Natural killer cell treated with Interleukin-12 subunit alpha and Interleukin-12 subunit beta and Interleukin-15 and Interleukin-18, amount 100 ng/mL, for 72 hours (primary cell): ENCODE measurements around the gene BPGM. TPM values are rescaled to one million over a fixed set of nuclear protein-coding genes. Genes with fewer than 3 reads are reported as not detected.
"Not testable (repeated sequence)": the region's sequence is repeated elsewhere in the genome, so short reads cannot be mapped to it uniquely, and the experiment has no call there.

Experiments
- ATAC-seq, 2 donors: fragments of 150-1000 bp; cut with Tn5 transposase in 1 of 2; sonication (Bioruptor Pico), chemical (Tn5 transposase) in 1 of 2; 2 replicates each; pipeline ENCODE4 v1.10.0; 2021
- DNase-seq: peaks from one replicate; pipeline ENCODE4 v3.0.0; 2022; ENCODE audit warnings: low spot score
- H3K27ac Mint-ChIP-seq, 2 donors: 1 replicate in 1 of 2; 2 replicates in 1 of 2; pipeline ENCODE4 v1.8.0; 2022; ENCODE audit warnings: mixed read lengths in 2 of 2, mild to moderate bottlenecking in 1 of 2, moderate library complexity in 1 of 2
- H3K27me3 Mint-ChIP-seq, 2 donors: 1 replicate in 1 of 2; 2 replicates in 1 of 2; pipeline ENCODE4 v1.8.0; 2022; ENCODE audit warnings: mixed read lengths in 2 of 2
- H3K36me3 Mint-ChIP-seq: one replicate; pipeline ENCODE4 v1.8.0; 2022; ENCODE audit warnings: mixed read lengths
- H3K4me1 Mint-ChIP-seq, 2 donors: 1 replicate in 1 of 2; 2 replicates in 1 of 2; pipeline ENCODE4 v1.8.0; 2022; ENCODE audit warnings: low read depth in 2 of 2, mixed read lengths in 2 of 2, mild to moderate bottlenecking in 1 of 2
- H3K4me3 Mint-ChIP-seq: one replicate; pipeline ENCODE4 v1.8.0; 2022; ENCODE audit warnings: mixed read lengths
- H3K9me3 Mint-ChIP-seq: 2 replicates; pipeline ENCODE4 v1.8.0; 2022; ENCODE audit warnings: mixed read lengths
- total RNA-seq, 2 donors: library from RNA; stranded (reverse); gene quantifications; one replicate each; pipeline ENCODE4 v1.2.3, GENCODE V29; 2022

BPGM gene
- total RNA-seq, 2 donors from 2014 or later: 30.2 to 68.1 TPM

GRCh38 chr7:134686786-134687185 is 40.1 kb downstream of the BPGM start:
- no peaks in the 10 kb centered on the region for H3K36me3 Mint-ChIP-seq
- no peak for ATAC-seq
- no peak overlapping the region for H3K27ac Mint-ChIP-seq
- H3K27me3 Mint-ChIP-seq: peaks cover 10 to 21% of the 10 kb centered on the region in 2 donors
- peaks cover 0 to 6% of the 10 kb centered on the region in 2 donors for H3K4me1 Mint-ChIP-seq
- no peak overlapping the region for H3K4me3 Mint-ChIP-seq
- H3K9me3 Mint-ChIP-seq: no peaks in the 10 kb centered on the region
- DNase-seq: no peak

GRCh38 chr7:134689550-134689949 is 42.9 kb downstream of the BPGM start:
- H3K4me3 Mint-ChIP-seq, H3K9me3 Mint-ChIP-seq, H3K4me1 Mint-ChIP-seq, ATAC-seq, DNase-seq, H3K36me3 Mint-ChIP-seq: not testable (repeated sequence)
- Mint-ChIP-seq H3K27me3 (peaks cover 20 to 22% of the 10 kb centered on the region in 2 donors), H3K27ac (peak overlapping the region in 1 of 2 donors; percentile 39)

GRCh38 chr7:134690016-134690415 is 43.4 kb downstream of the BPGM start:
- Mint-ChIP-seq H3K27ac (peak overlapping the region in 1 of 2 donors; percentile 39), H3K4me3 (no peak overlapping the region)
- no peak for DNase-seq

GRCh38 chr7:134690614-134691504 is 44.2 kb downstream of the BPGM start:
- Mint-ChIP-seq H3K27me3 (peaks cover 20 to 22% of the 10 kb centered on the region in 2 donors), H3K4me1 (peaks cover 0 to 9% of the 10 kb centered on the region in 2 donors), H3K27ac (peak overlapping the region in 1 of 2 donors; percentile 74), H3K9me3 (no peaks in the 10 kb centered on the region), H3K36me3 (no peaks in the 10 kb centered on the region), H3K4me3 (no peak overlapping the region)
- no peak for DNase-seq
- no peak for ATAC-seq

More at GRCh38 chr7:134690016-134690415, 43.4 kb downstream of the BPGM start:
- Mint-ChIP-seq H3K4me1 (peaks cover 0 to 9% of the 10 kb centered on the region in 2 donors), H3K36me3 (no peaks in the 10 kb centered on the region), H3K27me3 (peaks cover 20 to 22% of the 10 kb centered on the region in 2 donors), H3K9me3 (no peaks in the 10 kb centered on the region)
- no peak for ATAC-seq

GRCh38 chr7:134691546-134692343 is 45.1 kb downstream of the BPGM start:
- Mint-ChIP-seq H3K36me3 (no peaks in the 10 kb centered on the region), H3K4me1 (peaks cover 0 to 9% of the 10 kb centered on the region in 2 donors), H3K27me3 (peaks cover 20 to 22% of the 10 kb centered on the region in 2 donors), H3K4me3 (no peak overlapping the region), H3K27ac (peak overlapping the region in 1 of 2 donors; percentile 74), H3K9me3 (no peaks in the 10 kb centered on the region)
- ATAC-seq (no peak), DNase-seq (no peak)

- Mint-ChIP-seq H3K27ac (peak overlapping the region in 1 of 2 donors; percentile 74), H3K36me3 (no peaks in the 10 kb centered on the region), H3K27me3 (peaks cover 20% of the 10 kb centered on the region in 2 donors), H3K4me1 (peaks cover 0 to 9% of the 10 kb centered on the region in 2 donors), H3K4me3 (no peak overlapping the region), H3K9me3 (no peaks in the 10 kb centered on the region)
- ATAC-seq (no peak), DNase-seq (no peak)
These were observed 45.7 kb downstream of the BPGM start for GRCh38 chr7:134692344-134692705.

GRCh38 chr7:134693256-134693655 is 46.6 kb downstream of the BPGM start:
- H3K4me3 Mint-ChIP-seq: no peak overlapping the region
- H3K27me3 Mint-ChIP-seq: peaks cover 15 to 20% of the 10 kb centered on the region in 2 donors
- peaks cover 0 to 9% of the 10 kb centered on the region in 2 donors for H3K4me1 Mint-ChIP-seq
- no peaks in the 10 kb centered on the region for H3K9me3 Mint-ChIP-seq
- DNase-seq: no peak
- no peaks in the 10 kb centered on the region for H3K36me3 Mint-ChIP-seq
- H3K27ac Mint-ChIP-seq: no peak overlapping the region
- ATAC-seq: peak in 1 of 2 donors; percentile 77

- Mint-ChIP-seq H3K36me3 (no peaks in the 10 kb centered on the region), H3K4me3 (no peak overlapping the region), H3K9me3 (no peaks in the 10 kb centered on the region), H3K4me1 (peaks cover 0 to 9% of the 10 kb centered on the region in 2 donors), H3K27ac (no peak overlapping the region), H3K27me3 (peaks cover 12 to 20% of the 10 kb centered on the region in 2 donors)
- DNase-seq: no peak
- no peak for ATAC-seq
These were observed 47.6 kb downstream of the BPGM start for GRCh38 chr7:134694299-134694698.

GRCh38 chr7:134694767-134695166 is 48.1 kb downstream of the BPGM start:
- no peak overlapping the region for H3K27ac Mint-ChIP-seq
- H3K4me1 Mint-ChIP-seq: peaks cover 0 to 9% of the 10 kb centered on the region in 2 donors
- ATAC-seq: no peak
- no peak for DNase-seq
- H3K4me3 Mint-ChIP-seq: no peak overlapping the region
- no peaks in the 10 kb centered on the region for H3K9me3 Mint-ChIP-seq
- H3K27me3 Mint-ChIP-seq: peaks cover 12 to 20% of the 10 kb centered on the region in 2 donors
- no peaks in the 10 kb centered on the region for H3K36me3 Mint-ChIP-seq

GRCh38 chr7:134695321-134695860 is 48.7 kb downstream of the BPGM start:
- peaks cover 0 to 9% of the 10 kb centered on the region in 2 donors for H3K4me1 Mint-ChIP-seq
- H3K27me3 Mint-ChIP-seq: peaks cover 12 to 20% of the 10 kb centered on the region in 2 donors
- DNase-seq (no peak), ATAC-seq (no peak)
- H3K27ac Mint-ChIP-seq: no peak overlapping the region
- no peaks in the 10 kb centered on the region for H3K36me3 Mint-ChIP-seq
- H3K4me3 Mint-ChIP-seq: no peak overlapping the region
- no peaks in the 10 kb centered on the region for H3K9me3 Mint-ChIP-seq

- Mint-ChIP-seq H3K9me3 (no peaks in the 10 kb centered on the region), H3K36me3 (no peaks in the 10 kb centered on the region), H3K4me1 (peaks cover 0 to 11% of the 10 kb centered on the region in 2 donors), H3K27ac (no peak overlapping the region), H3K4me3 (no peak overlapping the region), H3K27me3 (peaks cover 7 to 15% of the 10 kb centered on the region in 2 donors)
- ATAC-seq (no peak), DNase-seq (no peak)
These were observed 49.6 kb downstream of the BPGM start for GRCh38 chr7:134696261-134696660.

- Mint-ChIP-seq H3K4me1 (peaks cover 0 to 2% of the 10 kb centered on the region in 2 donors), H3K4me3 (no peak overlapping the region), H3K27me3 (peaks cover 0 to 6% of the 10 kb centered on the region in 2 donors), H3K36me3 (no peaks in the 10 kb centered on the region), H3K9me3 (no peaks in the 10 kb centered on the region), H3K27ac (peak overlapping the region in 1 of 2 donors; percentile 51)
- DNase-seq (no peak), ATAC-seq (no peak)
These were observed 50.7 kb downstream of the BPGM start for GRCh38 chr7:134697205-134697886.

GRCh38 chr7:134698481-134698880 is 51.8 kb downstream of the BPGM start:
- no peak for DNase-seq
- Mint-ChIP-seq H3K27ac (no peak overlapping the region), H3K36me3 (no peaks in the 10 kb centered on the region), H3K9me3 (no peaks in the 10 kb centered on the region), H3K4me1 (peaks cover 0 to 2% of the 10 kb centered on the region in 2 donors), H3K4me3 (no peak overlapping the region), H3K27me3 (peaks cover 3 to 9% of the 10 kb centered on the region in 2 donors)
- no peak for ATAC-seq
